ENCODE data around the gene SPAG6. TPM values are rescaled to one million over a fixed set of nuclear protein-coding genes. Genes with fewer than 3 reads are reported as not detected.
"Not testable (repeated sequence)": the region's sequence is repeated elsewhere in the genome, so short reads cannot be mapped to it uniquely, and the experiment has no call there.

The SPAG6 gene
- total RNA-seq: 0.07 TPM in 1 of 2 replicates, not detected in the other

DNA sequence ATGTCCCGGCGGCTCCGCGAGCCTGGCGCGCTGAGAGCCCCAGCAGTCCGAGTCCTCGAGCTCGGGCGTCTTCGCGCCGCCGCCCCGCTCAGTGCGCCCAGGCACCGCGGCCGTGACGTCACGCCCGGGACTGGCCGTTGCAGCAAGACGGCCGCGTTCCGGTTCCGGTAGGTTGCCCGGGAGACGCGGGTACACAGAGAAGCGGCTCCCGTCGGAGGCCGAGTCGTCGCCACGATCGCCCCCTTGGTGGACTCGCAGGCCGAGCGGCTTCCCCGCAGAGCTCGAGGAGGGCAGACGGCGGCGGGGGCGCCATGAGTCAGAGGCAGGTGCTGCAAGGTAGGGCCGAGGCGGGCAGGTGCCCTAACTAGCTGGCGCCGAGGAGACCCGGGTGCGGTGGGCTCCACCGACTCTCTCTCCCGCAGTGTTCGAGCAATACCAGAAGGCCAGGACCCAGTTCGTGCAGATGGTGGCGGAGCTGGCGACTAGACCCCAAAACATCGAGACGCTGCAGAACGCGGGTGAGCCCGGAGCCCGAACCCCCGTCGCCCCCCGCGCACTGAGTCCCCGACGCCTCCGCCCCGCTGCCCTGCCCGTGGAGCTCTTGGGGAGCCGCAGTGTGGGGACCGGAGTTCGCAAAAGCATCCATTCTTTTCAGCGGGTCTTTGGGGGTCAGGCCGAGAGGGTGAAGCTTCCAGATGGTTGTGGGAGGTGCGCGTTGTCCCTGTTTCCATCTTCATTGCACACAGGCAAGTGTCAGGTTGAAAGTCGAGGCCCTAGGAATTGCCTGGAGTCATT lies at the start of gene SPAG6:
SPAG6 (plus strand) TSS at position 196 of the 795 bp plus-strand sequence; CDS start at position 312, 116 bp downstream.
- peak within 1 kb of the TSS; percentile 27 for H3K4me3 ChIP-seq (ENCODE audit: low read depth, low read length)
- DNase-seq (ENCODE audit: low read depth): no peak
- TF ChIP-seq, protein P1, sequence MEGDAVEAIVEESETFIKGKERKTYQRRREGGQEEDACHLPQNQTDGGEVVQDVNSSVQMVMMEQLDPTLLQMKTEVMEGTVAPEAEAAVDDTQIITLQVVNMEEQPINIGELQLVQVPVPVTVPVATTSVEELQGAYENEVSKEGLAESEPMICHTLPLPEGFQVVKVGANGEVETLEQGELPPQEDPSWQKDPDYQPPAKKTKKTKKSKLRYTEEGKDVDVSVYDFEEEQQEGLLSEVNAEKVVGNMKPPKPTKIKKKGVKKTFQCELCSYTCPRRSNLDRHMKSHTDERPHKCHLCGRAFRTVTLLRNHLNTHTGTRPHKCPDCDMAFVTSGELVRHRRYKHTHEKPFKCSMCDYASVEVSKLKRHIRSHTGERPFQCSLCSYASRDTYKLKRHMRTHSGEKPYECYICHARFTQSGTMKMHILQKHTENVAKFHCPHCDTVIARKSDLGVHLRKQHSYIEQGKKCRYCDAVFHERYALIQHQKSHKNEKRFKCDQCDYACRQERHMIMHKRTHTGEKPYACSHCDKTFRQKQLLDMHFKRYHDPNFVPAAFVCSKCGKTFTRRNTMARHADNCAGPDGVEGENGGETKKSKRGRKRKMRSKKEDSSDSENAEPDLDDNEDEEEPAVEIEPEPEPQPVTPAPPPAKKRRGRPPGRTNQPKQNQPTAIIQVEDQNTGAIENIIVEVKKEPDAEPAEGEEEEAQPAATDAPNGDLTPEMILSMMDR (conservative IDR thresholded peaks at IDR 0.05; ENCODE audit: low read depth, low read length): no peak

DNA sequence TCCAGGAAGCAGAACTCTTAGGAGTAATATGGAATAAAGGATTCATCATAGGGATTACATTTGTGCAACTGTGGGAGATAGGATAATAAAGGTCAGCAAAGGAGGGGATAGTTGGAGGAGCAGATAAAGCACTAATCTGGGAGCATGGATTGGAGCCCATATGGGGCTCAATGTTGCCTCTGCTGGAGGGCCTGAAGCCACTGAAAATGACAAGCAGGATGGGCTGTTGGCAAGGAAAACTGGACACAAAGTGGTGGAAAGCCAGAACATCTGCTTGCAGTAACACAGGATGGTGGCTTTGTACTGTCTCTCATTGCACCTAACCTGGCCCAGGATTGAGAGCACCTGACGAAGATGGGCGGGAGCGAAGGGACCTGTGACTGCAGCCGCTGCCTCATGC lies 44.1 kb upstream of the SPAG6 start:
- H3K4me3 ChIP-seq (ENCODE audit: low read depth, low read length): no peak overlapping the region
- TF ChIP-seq, protein P1 (conservative IDR thresholded peaks at IDR 0.05; ENCODE audit: low read depth, low read length): peak; percentile 8
- DNase-seq (ENCODE audit: low read depth): no peak

DNA sequence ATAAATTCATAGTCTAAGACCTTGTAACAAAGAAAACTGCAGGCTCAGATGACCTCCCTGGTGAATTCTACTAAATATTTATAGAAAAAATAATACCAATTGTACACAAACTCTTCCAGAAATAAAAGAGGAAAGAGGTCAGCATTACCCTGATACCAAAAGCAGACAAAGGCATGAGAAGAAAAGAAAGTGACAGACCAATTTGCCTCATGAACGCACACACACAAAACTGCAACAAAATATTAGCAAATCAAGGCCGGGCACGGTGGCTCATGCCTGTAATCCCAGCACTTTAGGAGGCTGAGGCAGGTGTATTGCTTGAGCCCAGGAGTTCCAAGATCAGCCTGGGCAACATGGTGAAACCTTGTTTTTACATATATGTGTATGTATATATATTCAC lies 41.8 kb upstream of the SPAG6 start:
- TF ChIP-seq, protein P1 (conservative IDR thresholded peaks at IDR 0.05; ENCODE audit: low read depth, low read length): no peak
- no peak overlapping the region for H3K4me3 ChIP-seq (ENCODE audit: low read depth, low read length)
- no peak for DNase-seq (ENCODE audit: low read depth)

DNA sequence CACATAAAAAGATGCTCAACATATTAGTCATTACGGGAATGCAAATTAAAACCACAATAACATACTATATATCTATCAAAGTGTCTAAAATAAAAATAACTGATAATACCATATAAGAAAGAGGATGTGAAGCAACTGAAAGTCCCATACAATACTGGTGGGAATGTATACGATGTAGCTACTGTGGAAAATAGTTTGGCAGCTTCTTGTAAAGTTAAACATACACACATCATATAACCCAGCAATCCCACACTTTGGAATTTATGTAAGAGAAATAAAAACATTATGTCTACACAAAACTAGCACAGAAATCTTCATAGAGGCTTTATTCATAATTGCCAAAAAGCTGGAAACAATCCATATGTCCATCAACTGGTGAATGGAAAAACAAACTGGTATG lies 39.6 kb upstream of the SPAG6 start:
- no peak for DNase-seq (ENCODE audit: low read depth)
- TF ChIP-seq, protein P1 (conservative IDR thresholded peaks at IDR 0.05; ENCODE audit: low read depth, low read length): no peak
- no peak overlapping the region for H3K4me3 ChIP-seq (ENCODE audit: low read depth, low read length)

DNA sequence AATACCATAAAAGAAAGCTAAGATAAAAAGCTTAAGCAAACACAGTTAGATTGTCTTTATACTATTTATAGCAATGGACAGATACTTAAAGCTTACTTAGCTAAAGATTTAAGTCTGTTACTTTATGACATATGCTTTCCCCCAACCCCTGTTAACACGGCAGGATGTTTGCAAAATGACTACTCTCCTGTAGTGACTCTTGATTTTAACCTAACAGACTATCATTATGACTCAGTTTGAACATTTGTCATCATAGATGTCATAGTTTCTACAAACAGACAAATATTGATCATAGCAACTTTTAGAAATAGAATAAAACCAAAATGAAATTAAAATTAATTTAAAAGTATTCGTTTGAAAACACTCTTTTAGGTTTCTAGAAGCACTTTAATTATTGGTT lies 36.9 kb upstream of the SPAG6 start:
- DNase-seq (ENCODE audit: low read depth): no peak
- H3K4me3 ChIP-seq (ENCODE audit: low read depth, low read length): no peak overlapping the region
- TF ChIP-seq, protein P1 (conservative IDR thresholded peaks at IDR 0.05; ENCODE audit: low read depth, low read length): no peak

DNA sequence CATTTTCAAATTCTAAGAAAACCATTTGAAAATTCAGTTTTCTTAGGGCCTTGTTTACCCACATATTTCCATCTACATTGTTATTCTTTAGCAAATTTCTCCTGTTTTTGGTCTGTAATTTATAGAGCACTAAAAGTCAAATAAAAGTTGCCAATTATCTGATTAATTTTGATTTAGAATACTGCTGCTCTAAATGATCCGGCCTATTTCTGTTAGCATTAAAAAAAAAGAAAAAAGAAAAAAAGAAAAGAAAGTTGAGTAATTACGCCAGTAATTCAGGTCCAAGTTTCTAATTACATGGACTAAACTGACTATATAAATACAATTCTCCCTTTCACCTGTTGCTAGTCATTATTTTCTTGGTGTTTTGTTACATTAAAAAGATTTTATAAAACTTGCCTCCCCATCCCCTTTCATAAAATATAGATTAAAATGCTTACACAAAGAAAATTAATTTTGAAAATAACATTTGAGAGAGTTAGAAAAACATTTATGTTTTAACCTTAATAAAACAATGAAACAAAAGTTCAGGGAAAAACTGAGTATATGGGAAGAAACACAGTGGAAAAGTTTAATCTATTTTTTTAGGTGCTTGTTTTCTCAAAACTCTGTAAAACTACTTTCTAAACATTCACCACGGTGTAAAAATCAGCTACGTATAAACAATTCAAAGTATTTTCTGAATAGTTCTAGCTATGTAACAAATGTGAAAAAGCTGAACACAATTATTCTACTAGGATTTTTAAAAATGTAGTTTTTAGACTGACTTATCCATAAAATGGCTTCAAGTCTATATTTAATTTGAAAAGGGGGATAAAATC lies 35.9 kb upstream of the SPAG6 start:
- H3K4me3 ChIP-seq (ENCODE audit: low read depth, low read length): no peak overlapping the region
- DNase-seq (ENCODE audit: low read depth): no peak
- TF ChIP-seq, protein P1 (conservative IDR thresholded peaks at IDR 0.05; ENCODE audit: low read depth, low read length): no peak

DNA sequence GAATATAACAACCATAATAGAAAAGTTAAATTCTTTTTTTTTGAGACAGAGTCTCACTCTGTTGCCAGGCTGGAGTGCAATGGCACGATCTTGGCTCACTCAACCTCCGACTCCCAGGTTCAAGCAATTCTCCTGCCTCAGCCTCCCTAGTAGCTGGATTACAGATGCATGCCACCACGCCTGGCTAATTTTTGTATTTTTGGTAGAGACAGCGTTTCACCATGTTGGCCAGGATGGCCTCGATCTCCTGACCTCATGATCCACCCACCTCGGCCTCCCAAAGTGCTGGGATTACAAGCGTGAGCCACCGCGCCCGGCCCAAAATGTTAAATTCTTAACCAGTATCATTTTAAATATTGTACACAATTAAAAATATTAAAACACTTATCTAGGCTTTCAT lies 35.3 kb upstream of the SPAG6 start:
- not testable (repeated sequence) for H3K4me3 ChIP-seq (ENCODE audit: low read depth, low read length); DNase-seq (ENCODE audit: low read depth)
